ENCODE results near the gene TRPM3. TPM values are rescaled to one million over a fixed set of nuclear protein-coding genes. Genes with fewer than 3 reads are reported as not detected.

Gene TRPM3
- total RNA-seq, 6 experiments from 2014 or later = 0.02 TPM; not detected in 5

DNA sequence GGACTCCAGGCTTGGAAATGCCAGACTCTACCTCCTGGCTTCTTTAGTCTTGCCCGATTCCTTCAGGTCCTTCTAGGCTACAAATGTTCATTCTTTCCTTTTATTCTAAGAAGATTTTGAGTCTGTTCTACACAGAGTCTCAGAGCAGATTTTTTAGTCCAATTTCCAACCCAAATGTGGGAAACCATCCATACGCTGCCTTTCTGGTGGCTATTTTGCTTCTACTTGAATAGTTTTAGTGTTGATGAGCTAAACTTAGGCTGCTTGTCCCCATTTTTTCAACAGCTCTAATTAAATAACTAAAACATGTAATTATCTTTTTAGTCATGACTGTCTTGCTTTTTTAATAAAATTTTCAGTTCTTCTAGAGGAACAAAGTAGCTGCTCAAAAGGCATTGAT lies 594.5 kb downstream of the TRPM3 start:
- Mint-ChIP-seq H3K9me3 (peaks cover 11% of the 10 kb centered on the region), H3K4me3 (no peak overlapping the region), H3K27ac (no peak overlapping the region), H3K27me3 (ENCODE audit: insufficient read depth) (no peaks in the 10 kb centered on the region), H3K4me1 (ENCODE audit: low read depth) (peaks cover 22% of the 10 kb centered on the region), H3K36me3 (ENCODE audit: low read depth) (peaks cover 10% of the 10 kb centered on the region)
- TF ChIP-seq, protein P1, sequence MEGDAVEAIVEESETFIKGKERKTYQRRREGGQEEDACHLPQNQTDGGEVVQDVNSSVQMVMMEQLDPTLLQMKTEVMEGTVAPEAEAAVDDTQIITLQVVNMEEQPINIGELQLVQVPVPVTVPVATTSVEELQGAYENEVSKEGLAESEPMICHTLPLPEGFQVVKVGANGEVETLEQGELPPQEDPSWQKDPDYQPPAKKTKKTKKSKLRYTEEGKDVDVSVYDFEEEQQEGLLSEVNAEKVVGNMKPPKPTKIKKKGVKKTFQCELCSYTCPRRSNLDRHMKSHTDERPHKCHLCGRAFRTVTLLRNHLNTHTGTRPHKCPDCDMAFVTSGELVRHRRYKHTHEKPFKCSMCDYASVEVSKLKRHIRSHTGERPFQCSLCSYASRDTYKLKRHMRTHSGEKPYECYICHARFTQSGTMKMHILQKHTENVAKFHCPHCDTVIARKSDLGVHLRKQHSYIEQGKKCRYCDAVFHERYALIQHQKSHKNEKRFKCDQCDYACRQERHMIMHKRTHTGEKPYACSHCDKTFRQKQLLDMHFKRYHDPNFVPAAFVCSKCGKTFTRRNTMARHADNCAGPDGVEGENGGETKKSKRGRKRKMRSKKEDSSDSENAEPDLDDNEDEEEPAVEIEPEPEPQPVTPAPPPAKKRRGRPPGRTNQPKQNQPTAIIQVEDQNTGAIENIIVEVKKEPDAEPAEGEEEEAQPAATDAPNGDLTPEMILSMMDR (IDR thresholded peaks at IDR 0.05) = no peak
- no peak for DNase-seq

DNA sequence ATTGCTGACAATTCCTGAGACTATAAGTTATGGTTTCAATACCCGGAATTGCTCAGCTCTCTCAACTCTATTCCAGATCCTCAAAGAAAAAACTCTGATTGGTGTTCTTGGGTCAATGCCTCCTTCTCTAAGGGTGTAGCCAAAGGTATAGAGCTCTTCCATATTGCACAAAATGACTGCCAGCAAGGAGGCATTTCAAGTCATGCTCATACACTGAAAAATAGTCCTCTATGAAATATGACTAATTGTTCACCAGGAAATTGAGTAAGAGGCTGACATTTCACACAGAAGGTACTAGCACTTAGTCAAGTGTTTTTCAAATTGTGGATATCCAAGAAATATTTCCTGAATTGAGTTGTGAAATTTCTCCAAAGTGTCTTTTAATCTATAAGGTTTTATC lies 595.9 kb downstream of the TRPM3 start:
- TF ChIP-seq, protein P1 (IDR thresholded peaks at IDR 0.05) = no peak

DNA sequence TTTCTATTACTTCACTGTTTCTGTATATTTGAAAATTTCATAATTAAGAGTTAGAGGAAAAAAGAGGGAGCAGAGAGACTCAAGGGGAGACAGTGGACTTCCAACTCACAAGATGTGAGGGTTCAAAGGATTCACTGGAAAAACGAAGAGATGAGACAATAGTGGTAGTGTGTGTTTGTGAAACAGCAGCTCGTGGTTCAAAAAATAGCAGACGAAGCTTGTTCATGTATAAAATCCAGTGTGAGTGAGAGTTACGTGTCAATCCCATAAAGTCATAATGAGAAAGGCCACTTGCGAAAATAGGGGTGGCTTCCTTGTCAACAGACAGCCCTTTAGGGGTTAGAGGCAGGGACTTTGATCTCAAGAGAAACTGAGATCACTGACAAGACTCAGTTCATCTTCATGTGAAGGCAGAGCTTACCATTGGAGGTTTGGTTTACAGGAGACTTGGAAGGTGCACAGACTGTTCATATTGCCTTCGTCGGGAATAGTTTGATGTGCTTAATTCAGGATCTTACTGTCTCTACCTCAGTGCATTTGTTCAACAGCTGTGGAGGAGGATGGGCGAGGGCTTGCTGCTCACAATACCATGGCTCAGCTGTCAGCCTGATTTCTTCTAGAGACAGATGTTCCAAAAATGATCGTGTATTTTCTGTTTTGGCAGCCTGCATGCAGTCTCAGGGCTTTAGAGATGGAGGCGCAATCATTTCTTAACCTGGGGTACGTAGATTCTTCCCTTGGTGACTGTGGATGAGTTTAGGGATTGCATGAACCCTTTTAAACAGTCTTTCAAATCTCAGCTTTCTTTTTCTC lies 601.3 kb downstream of the TRPM3 start:
- Mint-ChIP-seq H3K36me3 (ENCODE audit: low read depth) (peaks cover 6% of the 10 kb centered on the region), H3K4me1 (ENCODE audit: low read depth) (peaks cover 13% of the 10 kb centered on the region), H3K9me3 (peaks cover 6% of the 10 kb centered on the region), H3K4me3 (peak overlapping the region; percentile 50), H3K27ac (peak overlapping the region; percentile 17), H3K27me3 (ENCODE audit: insufficient read depth) (no peaks in the 10 kb centered on the region)
- TF ChIP-seq, protein P1 (IDR thresholded peaks at IDR 0.05) = no peak
- no peak for DNase-seq

More for the DNA sequence above, 595.9 kb downstream of the TRPM3 start:
- no peak for DNase-seq
- Mint-ChIP-seq H3K4me1 (ENCODE audit: low read depth) (peaks cover 11% of the 10 kb centered on the region), H3K27ac (no peak overlapping the region), H3K9me3 (peaks cover 11% of the 10 kb centered on the region), H3K4me3 (no peak overlapping the region), H3K36me3 (ENCODE audit: low read depth) (peaks cover 10% of the 10 kb centered on the region), H3K27me3 (ENCODE audit: insufficient read depth) (no peaks in the 10 kb centered on the region)

DNA sequence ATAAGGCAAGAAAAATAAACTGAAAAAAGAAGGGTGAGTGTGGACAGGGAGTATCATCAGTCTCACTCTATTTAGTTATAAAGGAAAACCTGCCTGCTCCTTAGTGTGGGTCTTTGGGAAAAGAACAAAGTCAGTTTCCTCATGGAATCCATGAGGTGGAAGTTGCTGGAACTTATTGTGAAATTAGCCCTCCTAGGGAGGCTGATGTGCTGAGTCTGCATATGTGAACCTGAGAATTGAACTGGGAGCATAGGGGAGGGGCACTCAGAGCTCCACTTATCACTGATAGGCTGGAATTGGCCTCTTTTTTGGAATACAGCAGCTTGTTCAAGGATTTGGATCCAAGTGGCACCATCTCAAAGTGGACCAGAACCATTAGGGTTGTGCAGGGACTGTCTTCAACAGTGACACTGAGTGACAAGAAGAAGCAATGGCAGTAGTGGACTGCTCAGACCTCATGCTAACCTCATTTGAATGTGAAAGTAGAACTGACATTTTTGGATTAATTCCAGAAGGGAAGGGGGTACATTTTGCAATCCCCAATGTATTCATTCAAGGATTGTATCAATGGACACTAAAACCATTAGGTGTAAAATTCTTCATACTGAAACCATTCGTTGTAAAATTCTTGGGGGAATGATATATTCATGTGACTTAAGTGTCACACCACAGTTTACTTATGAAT lies 603.4 kb downstream of the TRPM3 start:
- H3K9me3 Mint-ChIP-seq = no peaks in the 10 kb centered on the region
- TF ChIP-seq, protein P1 (IDR thresholded peaks at IDR 0.05) = no peak
- no peak overlapping the region for H3K27ac Mint-ChIP-seq
- no peak overlapping the region for H3K4me3 Mint-ChIP-seq
- H3K4me1 Mint-ChIP-seq (ENCODE audit: low read depth) = peaks cover 12% of the 10 kb centered on the region
- no peaks in the 10 kb centered on the region for H3K27me3 Mint-ChIP-seq (ENCODE audit: insufficient read depth)
- no peak for DNase-seq
- H3K36me3 Mint-ChIP-seq (ENCODE audit: low read depth) = no peaks in the 10 kb centered on the region

DNA sequence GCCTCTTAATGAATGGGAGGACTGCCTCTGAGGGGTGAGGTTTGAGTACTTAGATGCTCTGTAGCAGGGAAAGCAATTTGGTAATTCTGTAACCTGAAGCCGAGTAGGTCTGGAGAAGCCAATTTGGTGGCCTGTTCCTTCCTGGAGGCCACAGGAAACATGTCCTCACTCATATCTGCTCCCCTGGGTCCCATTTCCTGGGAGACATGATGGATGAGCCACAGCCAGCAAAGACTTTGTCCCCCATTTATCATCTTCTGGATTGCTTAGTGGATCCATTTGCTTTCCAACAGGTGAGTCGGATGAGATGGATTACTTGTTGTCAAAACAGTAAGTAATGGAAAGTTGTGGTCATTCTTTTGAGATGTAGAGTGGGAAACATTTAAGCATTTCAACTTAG lies 607.1 kb downstream of the TRPM3 start:
- H3K4me1 Mint-ChIP-seq (ENCODE audit: low read depth) = no peaks in the 10 kb centered on the region
- H3K4me3 Mint-ChIP-seq = no peak overlapping the region
- TF ChIP-seq, protein P1 (IDR thresholded peaks at IDR 0.05) = no peak
- no peaks in the 10 kb centered on the region; the same call in 1 of the 2 replicates for H3K27me3 Mint-ChIP-seq (ENCODE audit: insufficient read depth)
- H3K9me3 Mint-ChIP-seq = no peaks in the 10 kb centered on the region
- H3K36me3 Mint-ChIP-seq (ENCODE audit: low read depth) = no peaks in the 10 kb centered on the region
- DNase-seq = no peak
- H3K27ac Mint-ChIP-seq = no peak overlapping the region

Measured in HFFc6 (cell line).